Measurements from ENCODE around the gene NID1.
A peak's percentile ranks its signal among the peaks of the same experiment; 100 is the strongest.

NID1 gene, protein sequence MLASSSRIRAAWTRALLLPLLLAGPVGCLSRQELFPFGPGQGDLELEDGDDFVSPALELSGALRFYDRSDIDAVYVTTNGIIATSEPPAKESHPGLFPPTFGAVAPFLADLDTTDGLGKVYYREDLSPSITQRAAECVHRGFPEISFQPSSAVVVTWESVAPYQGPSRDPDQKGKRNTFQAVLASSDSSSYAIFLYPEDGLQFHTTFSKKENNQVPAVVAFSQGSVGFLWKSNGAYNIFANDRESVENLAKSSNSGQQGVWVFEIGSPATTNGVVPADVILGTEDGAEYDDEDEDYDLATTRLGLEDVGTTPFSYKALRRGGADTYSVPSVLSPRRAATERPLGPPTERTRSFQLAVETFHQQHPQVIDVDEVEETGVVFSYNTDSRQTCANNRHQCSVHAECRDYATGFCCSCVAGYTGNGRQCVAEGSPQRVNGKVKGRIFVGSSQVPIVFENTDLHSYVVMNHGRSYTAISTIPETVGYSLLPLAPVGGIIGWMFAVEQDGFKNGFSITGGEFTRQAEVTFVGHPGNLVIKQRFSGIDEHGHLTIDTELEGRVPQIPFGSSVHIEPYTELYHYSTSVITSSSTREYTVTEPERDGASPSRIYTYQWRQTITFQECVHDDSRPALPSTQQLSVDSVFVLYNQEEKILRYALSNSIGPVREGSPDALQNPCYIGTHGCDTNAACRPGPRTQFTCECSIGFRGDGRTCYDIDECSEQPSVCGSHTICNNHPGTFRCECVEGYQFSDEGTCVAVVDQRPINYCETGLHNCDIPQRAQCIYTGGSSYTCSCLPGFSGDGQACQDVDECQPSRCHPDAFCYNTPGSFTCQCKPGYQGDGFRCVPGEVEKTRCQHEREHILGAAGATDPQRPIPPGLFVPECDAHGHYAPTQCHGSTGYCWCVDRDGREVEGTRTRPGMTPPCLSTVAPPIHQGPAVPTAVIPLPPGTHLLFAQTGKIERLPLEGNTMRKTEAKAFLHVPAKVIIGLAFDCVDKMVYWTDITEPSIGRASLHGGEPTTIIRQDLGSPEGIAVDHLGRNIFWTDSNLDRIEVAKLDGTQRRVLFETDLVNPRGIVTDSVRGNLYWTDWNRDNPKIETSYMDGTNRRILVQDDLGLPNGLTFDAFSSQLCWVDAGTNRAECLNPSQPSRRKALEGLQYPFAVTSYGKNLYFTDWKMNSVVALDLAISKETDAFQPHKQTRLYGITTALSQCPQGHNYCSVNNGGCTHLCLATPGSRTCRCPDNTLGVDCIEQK

GRCh38 chr1:236064674-236065508 lies at the start of gene NID1:
NID1 (minus strand) TSS chr1:236065090; CDS start chr1:236065079, 11 bp downstream.
- DNase-seq: peak; percentile 15

DNA sequence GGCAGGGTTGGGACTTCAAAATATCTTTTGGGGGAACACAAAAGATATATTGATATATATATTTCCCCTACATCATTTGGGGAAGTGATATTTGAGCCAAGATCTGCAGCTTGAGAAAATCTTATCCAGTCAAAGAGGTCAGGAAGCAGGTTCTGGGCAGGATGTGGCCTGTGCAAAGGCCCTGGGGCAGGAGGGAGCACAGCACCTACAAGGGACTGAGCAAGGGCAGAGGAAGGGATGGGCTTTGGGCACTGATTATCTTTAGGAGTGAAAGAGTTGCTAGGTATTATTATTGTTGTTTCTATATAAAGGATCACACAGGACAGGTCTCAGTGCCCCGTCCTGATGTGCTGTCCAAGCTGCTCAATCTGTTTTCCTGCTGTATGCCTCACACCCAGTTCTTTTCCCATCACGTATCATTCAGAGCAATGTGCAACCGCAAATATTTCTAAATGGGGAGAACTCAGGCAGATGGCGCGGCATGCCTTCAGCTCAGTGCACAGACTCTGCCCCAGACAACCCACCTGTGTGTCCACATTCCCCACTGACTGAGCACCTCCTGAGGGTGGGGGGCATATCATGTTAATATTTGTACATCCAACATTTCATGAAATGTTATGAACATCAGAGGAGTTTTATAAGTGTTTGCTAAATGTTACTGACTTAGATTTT lies 49.3 kb upstream of the NID1 start:
- DNase-seq: no peak

GRCh38 chr1:236113324-236114032 lies 48.6 kb upstream of the NID1 start:
- no peak for DNase-seq

DNA sequence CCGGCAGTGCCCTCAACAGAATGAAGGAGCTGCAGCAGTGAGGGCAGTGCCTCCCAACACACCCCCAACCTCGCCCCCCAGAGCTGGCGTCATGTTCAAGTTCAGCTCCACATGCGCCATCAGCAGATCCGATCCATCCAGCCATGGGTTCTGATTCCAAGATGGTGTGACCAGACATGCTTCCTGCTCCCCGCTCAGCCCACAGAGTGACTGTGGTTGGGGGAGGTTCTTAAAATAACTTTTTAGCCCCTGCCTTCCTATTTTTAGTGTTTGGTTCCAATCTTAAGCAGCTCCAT lies 47.4 kb upstream of the NID1 start:
- DNase-seq: no peak

DNA sequence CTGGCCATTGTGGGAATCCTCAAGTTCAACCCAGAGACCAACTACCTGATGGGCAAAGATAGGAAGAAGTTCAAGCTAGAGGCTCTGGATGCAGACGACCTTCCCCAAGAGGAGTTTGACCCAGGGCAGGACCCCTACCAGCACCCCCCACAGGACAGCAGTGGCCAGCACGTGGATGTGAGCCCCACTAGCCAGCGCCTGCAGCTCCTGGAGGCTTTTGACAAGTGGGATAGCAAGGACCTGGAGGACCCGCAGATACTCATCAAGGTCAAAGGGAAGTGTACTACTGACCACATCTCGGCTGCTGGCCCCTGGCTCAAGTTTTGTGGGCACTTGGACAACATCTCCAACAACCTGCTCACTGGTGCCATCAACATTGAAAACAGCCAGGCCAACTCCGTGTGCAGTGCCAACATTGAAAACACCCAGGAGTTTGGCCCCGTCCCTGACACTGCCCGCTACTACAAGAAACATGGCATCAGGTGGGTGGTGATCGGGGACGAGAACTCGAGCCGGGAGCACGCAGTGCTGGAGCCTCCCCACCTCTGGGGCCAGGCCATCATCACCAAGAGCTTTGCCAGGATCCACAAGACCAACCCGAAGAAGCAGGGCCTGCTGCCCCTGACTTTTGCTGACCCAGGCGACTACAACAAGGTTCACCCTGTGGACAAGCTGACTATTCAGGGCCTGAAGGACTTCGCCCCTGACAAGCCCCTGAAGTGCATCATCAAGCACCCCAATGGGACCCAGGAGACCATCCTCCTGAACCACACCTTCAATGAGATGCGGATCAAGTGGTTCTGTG lies 46.8 kb upstream of the NID1 start:
- no peak for DNase-seq

GRCh38 chr1:236110137-236110536 lies 45.2 kb upstream of the NID1 start:
- DNase-seq: no peak

GRCh38 chr1:236108027-236108648 lies 43.2 kb upstream of the NID1 start:
- DNase-seq: no peak

DNA sequence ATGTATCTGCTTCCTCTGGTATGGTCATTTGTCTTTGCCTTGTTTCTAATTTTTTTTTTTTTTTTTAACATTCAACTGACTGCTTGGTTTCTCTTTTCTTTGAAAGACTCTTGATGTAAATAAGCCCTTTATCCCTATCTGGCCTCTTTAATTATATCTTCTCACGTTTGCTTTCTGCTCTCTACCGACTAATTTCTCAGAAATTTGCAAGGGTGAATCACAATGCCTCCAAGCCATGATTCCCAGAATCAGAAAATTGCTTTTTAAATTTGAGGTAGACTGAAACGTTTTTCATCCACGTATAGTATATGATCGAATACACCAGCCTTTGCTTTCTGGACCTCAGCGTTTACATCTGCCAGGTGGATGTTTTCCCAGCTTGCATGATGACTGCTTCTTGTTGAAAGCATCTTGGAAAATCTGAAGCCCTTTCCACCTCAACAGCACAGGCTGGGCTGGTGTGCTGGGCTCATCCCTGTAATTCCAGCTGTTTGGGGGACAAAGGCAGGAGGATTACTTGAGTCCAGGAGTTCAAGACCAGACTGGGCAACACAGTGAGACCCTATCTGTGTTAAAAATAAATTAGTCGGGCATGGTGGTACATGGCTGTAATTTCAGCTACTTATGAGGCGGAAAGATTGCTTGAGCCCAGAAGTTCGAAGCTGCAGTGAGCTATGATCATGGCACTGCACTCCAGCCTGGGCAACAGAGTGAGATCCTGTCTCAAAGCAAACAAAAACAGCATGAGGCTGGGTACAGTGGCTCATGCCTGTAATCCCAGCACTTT lies 42.4 kb upstream of the NID1 start:
- no peak for DNase-seq

GRCh38 chr1:236103646-236104218 lies 38.8 kb upstream of the NID1 start:
- peak; percentile 67 for DNase-seq

DNA sequence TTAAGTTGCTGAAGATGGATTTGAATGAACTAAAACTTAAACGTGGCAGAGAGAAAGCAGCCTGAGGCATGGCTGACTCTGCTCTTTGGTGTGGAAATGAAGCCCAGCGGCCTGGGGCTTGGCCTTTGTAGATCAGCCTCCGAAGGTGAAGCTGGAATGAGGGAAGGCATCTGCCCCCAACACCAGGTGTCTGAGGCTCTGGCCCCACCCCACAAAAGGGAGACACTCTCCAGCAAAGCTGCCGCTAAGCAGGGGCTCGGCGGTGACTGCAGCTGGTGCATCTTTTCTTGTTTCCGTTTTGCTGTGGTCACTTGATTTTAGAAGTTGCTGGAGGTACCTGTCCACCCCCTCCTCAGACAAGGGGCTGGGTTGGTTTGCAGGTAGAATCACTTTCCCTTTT lies 38.2 kb upstream of the NID1 start:
- no peak for DNase-seq

DNA sequence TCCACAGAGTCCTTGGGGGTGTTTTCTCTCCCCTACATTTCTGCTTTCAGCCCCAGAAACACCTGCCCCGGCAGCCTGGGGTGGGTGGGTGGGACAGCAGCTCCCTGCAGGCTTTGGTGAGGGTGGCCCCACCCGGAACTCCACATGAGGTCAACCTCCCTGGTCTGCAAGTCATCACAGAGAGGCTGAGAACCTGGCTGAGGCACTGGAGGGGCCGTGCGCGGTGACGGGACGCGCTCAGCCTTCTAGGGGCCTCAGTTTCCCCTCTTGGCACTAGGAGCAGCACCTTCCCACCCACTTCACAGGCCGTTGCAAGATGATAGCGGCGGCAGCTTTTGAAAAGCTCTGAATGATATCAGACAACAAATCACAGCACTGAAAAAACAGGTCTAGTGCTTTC lies 37.7 kb upstream of the NID1 start:
- no peak for DNase-seq

- no peak for DNase-seq
These were observed 36.6 kb upstream of the NID1 start for GRCh38 chr1:236101233-236102200.

DNA sequence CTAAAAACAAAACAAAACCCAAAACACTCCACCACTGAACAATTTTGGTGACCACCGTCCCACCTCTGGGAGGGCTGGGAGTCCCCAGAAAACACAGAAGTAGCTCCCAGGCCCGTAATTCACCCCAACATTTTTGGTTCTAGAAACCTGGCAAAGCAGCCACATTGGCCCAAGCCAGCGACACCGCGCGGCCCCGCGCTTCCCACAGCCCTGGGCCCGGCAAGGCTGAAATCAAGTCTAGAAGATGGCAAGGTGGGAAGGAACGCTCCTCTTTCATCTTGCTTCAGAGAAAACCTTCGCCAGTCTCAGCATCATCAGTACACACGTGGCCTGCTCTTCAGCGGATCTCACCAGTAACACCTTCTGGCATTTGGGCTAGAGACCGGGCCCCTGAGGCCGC lies 35.9 kb upstream of the NID1 start:
- no peak for DNase-seq

- no peak for DNase-seq
These were observed 34.6 kb upstream of the NID1 start for GRCh38 chr1:236099355-236099974.

DNA sequence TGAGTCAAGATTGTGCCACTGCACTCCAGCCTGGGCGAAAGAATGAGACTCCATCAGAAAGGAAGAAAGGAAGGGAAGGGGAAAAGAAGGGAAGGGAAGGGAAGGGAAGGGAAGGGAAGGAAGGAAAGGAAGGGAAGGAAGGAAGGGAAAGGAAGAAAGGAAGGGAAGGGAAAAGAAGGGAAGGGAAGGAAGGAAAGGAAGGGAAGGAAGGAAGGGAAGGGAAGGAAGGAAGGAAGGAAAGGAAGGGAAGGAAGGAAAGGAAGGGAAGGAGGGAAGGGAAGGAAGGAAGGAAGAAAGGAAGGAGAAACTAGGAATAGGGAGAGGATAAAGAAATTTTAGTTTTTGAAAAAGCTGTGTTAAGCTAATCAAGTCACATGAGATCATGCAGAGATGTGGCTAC lies 33.4 kb upstream of the NID1 start:
- no peak for DNase-seq

DNA sequence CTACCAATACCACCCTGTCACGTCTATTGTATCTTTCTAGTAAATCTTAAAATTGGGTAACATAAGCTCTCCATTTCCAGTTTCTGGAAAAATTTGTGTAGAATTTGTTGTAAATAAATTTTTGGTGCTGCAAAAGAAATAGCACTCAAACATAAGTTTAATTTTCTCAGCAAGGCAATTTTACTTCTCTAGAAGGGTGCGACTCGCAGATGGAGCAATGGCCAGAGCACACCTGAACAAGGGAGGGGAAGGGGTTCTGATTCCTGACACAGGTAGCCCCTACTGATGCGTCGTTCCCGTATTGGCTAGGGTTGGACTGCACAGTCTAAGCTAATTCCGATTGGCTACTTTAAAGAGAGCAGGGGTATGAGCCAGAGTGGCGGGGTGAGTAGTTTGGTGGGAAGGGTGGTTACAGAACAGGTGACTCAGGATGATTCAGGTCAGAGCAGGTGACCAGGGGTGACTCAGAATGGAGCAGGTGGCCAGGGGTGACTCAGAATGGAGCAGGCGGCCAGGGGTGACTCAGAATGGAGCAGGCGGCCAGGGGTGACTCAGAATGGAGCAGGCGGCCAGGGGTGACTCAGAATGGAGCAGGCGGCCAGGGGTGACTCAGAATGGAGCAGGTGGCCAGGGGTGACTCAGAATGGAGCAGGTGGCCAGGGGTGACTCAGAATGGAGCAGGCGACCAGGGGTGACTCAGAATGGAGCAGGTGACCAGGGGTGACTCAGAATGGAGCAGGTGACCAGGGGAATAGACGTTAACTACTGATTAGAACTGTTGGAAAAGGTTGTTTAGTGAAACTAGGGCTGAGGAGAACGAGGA lies 32.0 kb upstream of the NID1 start:
- DNase-seq: peak; percentile 86
